ENCODE results near the gene MAP3K20. TPM values are rescaled to one million over a fixed set of nuclear protein-coding genes. Genes with fewer than 3 reads are reported as not detected.
"Not testable (repeated sequence)": the region's sequence is repeated elsewhere in the genome, so short reads cannot be mapped to it uniquely, and the experiment has no call there.

MAP3K20 gene
- 7.1 and 7.6 TPM in 2 replicates for total RNA-seq (2014; rRNA removed; shearing (Covaris generic))

GRCh38 chr2:173075781-173076580 is at the start of gene MAP3K20:
TSS of gene MAP3K20 (plus strand) at chr2:173075846. CDS start at chr2:173091032, 15,186 bp downstream.
- peak; percentile 84 for DNase-seq
- H3K27me3 ChIP-seq (ENCODE audit: control insufficient read depth, insufficient read depth, low read length) = peaks cover 2% of the 10 kb centered on the region; the same call in 1 of the 2 replicates
- no peaks in the 10 kb centered on the region for H3K36me3 ChIP-seq (replicated peaks; ENCODE audit: control insufficient read depth, insufficient read depth, low read length)
- H3K4me3 ChIP-seq (ENCODE audit: insufficient read depth, low read depth, low read length) = peak within 1 kb of the TSS; percentile 70

- Histone ChIP-seq H3K27me3 (ENCODE audit: control insufficient read depth, insufficient read depth, low read length) (no peaks in the 10 kb centered on the region), H3K36me3 (replicated peaks; ENCODE audit: control insufficient read depth, insufficient read depth, low read length) (no peaks in the 10 kb centered on the region), H3K4me3 (ENCODE audit: insufficient read depth, low read depth, low read length) (no peak overlapping the region)
- no peak for DNase-seq
These were observed 49.2 kb upstream of the MAP3K20 start for GRCh38 chr2:173026479-173026878.

GRCh38 chr2:173027181-173028128 is 48.2 kb upstream of the MAP3K20 start:
- peak; percentile 73 for DNase-seq
- no peaks in the 10 kb centered on the region for H3K27me3 ChIP-seq (ENCODE audit: control insufficient read depth, insufficient read depth, low read length)
- H3K4me3 ChIP-seq (ENCODE audit: insufficient read depth, low read depth, low read length) = no peak overlapping the region
- no peaks in the 10 kb centered on the region for H3K36me3 ChIP-seq (replicated peaks; ENCODE audit: control insufficient read depth, insufficient read depth, low read length)

GRCh38 chr2:173028141-173028540 is 47.5 kb upstream of the MAP3K20 start:
- no peaks in the 10 kb centered on the region for H3K27me3 ChIP-seq (ENCODE audit: control insufficient read depth, insufficient read depth, low read length)
- H3K4me3 ChIP-seq (ENCODE audit: insufficient read depth, low read depth, low read length) = no peak overlapping the region
- H3K36me3 ChIP-seq (replicated peaks; ENCODE audit: control insufficient read depth, insufficient read depth, low read length) = no peaks in the 10 kb centered on the region
- DNase-seq = no peak

- Histone ChIP-seq H3K27me3 (ENCODE audit: control insufficient read depth, insufficient read depth, low read length) (no peaks in the 10 kb centered on the region), H3K36me3 (replicated peaks; ENCODE audit: control insufficient read depth, insufficient read depth, low read length) (no peaks in the 10 kb centered on the region), H3K4me3 (ENCODE audit: insufficient read depth, low read depth, low read length) (no peak overlapping the region)
- no peak for DNase-seq
These were observed 47.0 kb upstream of the MAP3K20 start for GRCh38 chr2:173028671-173029070.

GRCh38 chr2:173030561-173031490 is 44.8 kb upstream of the MAP3K20 start:
- no peak overlapping the region for H3K4me3 ChIP-seq (ENCODE audit: insufficient read depth, low read depth, low read length)
- no peaks in the 10 kb centered on the region for H3K27me3 ChIP-seq (ENCODE audit: control insufficient read depth, insufficient read depth, low read length)
- no peaks in the 10 kb centered on the region for H3K36me3 ChIP-seq (replicated peaks; ENCODE audit: control insufficient read depth, insufficient read depth, low read length)
- DNase-seq = no peak

GRCh38 chr2:173032032-173032431 is 43.6 kb upstream of the MAP3K20 start:
- Histone ChIP-seq H3K27me3 (ENCODE audit: control insufficient read depth, insufficient read depth, low read length) (no peaks in the 10 kb centered on the region), H3K4me3 (ENCODE audit: insufficient read depth, low read depth, low read length) (no peak overlapping the region), H3K36me3 (replicated peaks; ENCODE audit: control insufficient read depth, insufficient read depth, low read length) (no peaks in the 10 kb centered on the region)
- no peak for DNase-seq

- H3K4me3 ChIP-seq (ENCODE audit: insufficient read depth, low read depth, low read length) = no peak overlapping the region
- no peak for DNase-seq
- no peaks in the 10 kb centered on the region for H3K27me3 ChIP-seq (ENCODE audit: control insufficient read depth, insufficient read depth, low read length)
- no peaks in the 10 kb centered on the region for H3K36me3 ChIP-seq (replicated peaks; ENCODE audit: control insufficient read depth, insufficient read depth, low read length)
These were observed 42.6 kb upstream of the MAP3K20 start for GRCh38 chr2:173033084-173033483.

GRCh38 chr2:173034143-173034542 is 41.5 kb upstream of the MAP3K20 start:
- H3K36me3 ChIP-seq (replicated peaks; ENCODE audit: control insufficient read depth, insufficient read depth, low read length) = no peaks in the 10 kb centered on the region

GRCh38 chr2:173037245-173038120 is 38.2 kb upstream of the MAP3K20 start:
- Histone ChIP-seq H3K36me3 (replicated peaks; ENCODE audit: control insufficient read depth, insufficient read depth, low read length) (no peaks in the 10 kb centered on the region), H3K27me3 (ENCODE audit: control insufficient read depth, insufficient read depth, low read length) (no peaks in the 10 kb centered on the region), H3K4me3 (ENCODE audit: insufficient read depth, low read depth, low read length) (no peak overlapping the region)
- no peak for DNase-seq

More at GRCh38 chr2:173034143-173034542, 41.5 kb upstream of the MAP3K20 start:
- no peak overlapping the region for H3K4me3 ChIP-seq (ENCODE audit: insufficient read depth, low read depth, low read length)
- H3K27me3 ChIP-seq (ENCODE audit: control insufficient read depth, insufficient read depth, low read length) = no peaks in the 10 kb centered on the region
- DNase-seq = no peak

- not testable (repeated sequence) for H3K27me3 ChIP-seq (ENCODE audit: control insufficient read depth, insufficient read depth, low read length); H3K36me3 ChIP-seq (replicated peaks; ENCODE audit: control insufficient read depth, insufficient read depth, low read length); DNase-seq; H3K4me3 ChIP-seq (ENCODE audit: insufficient read depth, low read depth, low read length)
These were observed 37.4 kb upstream of the MAP3K20 start for GRCh38 chr2:173038257-173038656.

- H3K27me3 ChIP-seq (ENCODE audit: control insufficient read depth, insufficient read depth, low read length) = no peaks in the 10 kb centered on the region
- no peaks in the 10 kb centered on the region for H3K36me3 ChIP-seq (replicated peaks; ENCODE audit: control insufficient read depth, insufficient read depth, low read length)
- no peak overlapping the region for H3K4me3 ChIP-seq (ENCODE audit: insufficient read depth, low read depth, low read length)
- no peak for DNase-seq
These were observed 34.9 kb upstream of the MAP3K20 start for GRCh38 chr2:173040729-173041128.

GRCh38 chr2:173043476-173043875 is 32.2 kb upstream of the MAP3K20 start:
- Histone ChIP-seq H3K4me3 (ENCODE audit: insufficient read depth, low read depth, low read length) (no peak overlapping the region), H3K27me3 (ENCODE audit: control insufficient read depth, insufficient read depth, low read length) (no peaks in the 10 kb centered on the region), H3K36me3 (replicated peaks; ENCODE audit: control insufficient read depth, insufficient read depth, low read length) (no peaks in the 10 kb centered on the region)
- DNase-seq = no peak

Data from H7 (cell line).